HG03342 (cell line): Measurements from ENCODE around the gene EXOSC2.

Experiments
- ATAC-seq: cut with Tn5 transposase; IDR thresholded peaks from one replicate; pipeline ENCODE4 v1.9.1; 2021; ENCODE audit warnings: mild to moderate bottlenecking, moderate library complexity; ENCODE audit not compliant: unreplicated experiment

Gene EXOSC2

GRCh38 chr9:130732136-130732535 is 38.6 kb downstream of the EXOSC2 start:
- ATAC-seq: no peak

DNA sequence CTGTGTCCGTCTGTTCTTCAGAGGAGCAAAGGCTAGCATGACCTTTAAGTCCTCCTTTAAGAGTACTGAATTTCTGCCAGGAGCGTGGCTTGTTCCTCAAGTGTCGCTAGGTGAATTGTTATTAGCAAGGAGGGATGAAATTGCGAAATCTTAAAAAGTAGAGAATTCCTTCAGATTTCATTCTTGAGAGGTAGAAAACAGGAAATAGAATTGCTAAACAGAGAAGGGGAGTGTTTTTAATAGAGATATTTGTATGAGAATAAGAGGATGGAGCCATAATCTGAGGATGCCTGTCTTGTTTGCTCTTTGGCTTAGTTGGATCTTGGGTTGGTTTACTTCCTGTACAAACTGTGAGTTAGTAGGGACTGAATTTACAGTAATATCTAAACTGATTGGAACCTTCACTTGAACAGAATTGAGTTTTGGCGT is 39.2 kb downstream of the EXOSC2 start:
- no peak for ATAC-seq

GRCh38 chr9:130735566-130735965 is 42.0 kb downstream of the EXOSC2 start:
- ATAC-seq: no peak

- no peak for ATAC-seq
Observed at GRCh38 chr9:130736834-130737233, 43.3 kb downstream of the EXOSC2 start.

DNA sequence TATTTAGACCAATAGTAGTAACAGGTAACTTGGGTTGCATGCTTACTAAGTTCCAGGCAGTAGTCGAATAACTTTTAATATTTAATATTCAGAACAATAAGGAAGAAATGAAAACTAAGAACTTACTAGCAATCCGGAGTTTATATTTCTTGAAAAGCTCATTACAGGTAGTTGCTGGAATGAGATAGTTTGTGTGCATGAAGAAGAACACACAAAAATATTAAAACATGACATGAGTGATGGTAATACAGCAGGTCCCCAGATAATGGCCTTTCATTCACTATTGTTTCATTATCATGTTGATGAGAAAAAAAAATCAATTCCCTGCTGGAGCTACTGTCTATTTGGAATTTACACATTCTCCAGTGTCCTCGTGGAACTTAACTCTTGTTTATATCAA is 44.7 kb downstream of the EXOSC2 start:
- ATAC-seq: no peak

DNA sequence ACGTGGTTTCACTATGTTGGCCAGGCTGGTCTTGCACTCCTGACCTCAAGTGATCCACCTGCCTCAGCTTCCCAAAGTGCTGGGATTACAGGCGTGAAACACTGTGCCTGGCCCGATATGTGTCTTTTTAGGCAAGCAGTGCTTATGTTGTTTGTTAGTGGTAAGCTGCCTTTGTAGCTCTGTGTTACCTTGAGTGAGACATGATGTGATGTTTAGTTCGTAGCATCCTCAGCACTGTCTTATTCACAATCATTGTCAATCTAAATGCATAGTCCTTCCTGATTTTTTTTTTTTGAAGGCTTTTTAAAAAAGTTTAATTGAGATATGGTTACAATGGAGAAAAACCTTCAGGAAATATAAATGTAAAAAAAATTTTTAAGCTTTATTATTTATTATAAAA is 45.5 kb downstream of the EXOSC2 start:
- ATAC-seq: no peak

DNA sequence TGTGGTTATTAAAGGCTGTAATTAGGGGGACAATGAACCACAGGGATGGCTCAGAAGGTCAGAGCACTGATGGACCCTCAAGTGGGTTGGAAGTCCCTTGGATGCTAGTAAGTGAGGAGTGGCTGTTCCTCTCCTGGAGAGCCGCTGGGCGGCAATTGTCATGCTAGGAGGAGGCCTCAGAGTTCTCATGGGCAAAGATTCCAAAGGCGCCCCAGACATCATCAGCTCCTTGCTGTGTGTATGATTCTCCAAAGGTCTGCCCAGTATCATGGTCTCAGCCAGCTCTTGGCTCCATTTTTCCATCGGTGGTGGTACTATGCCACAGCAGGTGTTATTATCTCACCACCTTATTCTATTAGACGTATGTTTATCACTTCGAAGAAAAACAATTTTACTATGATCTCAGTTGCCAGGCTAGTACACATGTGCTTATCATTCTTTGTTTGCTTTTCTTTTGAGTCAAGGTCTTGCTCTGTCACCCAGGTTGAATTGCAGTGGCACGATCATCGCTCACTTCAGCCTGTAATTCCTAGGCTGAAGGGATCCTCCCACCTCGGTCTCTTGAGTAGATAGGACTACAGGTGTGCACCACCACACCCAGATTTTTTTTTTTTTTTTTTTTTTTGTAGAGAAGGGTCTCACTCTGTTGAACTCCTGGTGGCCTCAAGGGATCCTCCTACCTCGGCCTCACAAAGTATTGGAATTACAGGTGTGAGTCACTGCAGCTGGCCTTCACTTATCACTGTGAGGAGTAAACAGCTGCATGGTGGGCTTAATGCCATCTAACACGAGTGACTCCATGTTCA is 46.8 kb downstream of the EXOSC2 start:
- ATAC-seq: no peak

DNA sequence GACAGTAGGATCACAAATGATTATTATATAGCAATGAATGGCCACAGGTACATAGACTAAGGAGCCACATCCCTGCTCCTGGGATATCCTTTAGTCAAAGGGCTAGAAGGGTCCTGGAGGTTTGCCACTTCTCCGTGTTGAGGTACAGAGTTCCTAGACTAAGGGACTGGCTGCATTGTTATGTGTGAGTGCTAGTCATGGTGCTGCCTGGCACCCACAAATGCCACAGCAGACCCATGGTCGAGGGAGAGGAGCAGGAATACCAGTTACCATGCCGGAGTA is 47.4 kb downstream of the EXOSC2 start:
- ATAC-seq: no peak

GRCh38 chr9:130741831-130742449 is 48.4 kb downstream of the EXOSC2 start:
- ATAC-seq: no peak

DNA sequence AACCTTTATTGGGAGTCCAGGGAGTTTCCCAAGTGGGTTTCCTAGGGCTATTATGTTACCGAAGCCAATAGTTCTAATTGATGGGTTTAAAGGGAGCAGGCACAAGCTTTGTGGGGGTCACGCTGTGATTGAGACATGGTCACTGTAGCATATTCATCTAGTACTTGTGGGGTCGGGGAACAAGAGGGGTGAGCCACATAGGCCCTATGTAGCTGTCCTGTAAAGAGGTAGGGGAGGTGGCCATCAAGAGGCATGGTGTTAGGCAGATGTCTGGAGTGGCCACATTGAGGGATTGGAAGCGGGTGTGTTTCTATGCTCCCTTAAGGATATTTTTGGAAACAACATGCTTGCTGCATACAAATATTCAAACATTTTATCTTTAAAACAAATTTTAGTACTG is 50.1 kb downstream of the EXOSC2 start:
- ATAC-seq: no peak

- no peak for ATAC-seq
Observed at GRCh38 chr9:130745210-130745800, 51.7 kb downstream of the EXOSC2 start.

DNA sequence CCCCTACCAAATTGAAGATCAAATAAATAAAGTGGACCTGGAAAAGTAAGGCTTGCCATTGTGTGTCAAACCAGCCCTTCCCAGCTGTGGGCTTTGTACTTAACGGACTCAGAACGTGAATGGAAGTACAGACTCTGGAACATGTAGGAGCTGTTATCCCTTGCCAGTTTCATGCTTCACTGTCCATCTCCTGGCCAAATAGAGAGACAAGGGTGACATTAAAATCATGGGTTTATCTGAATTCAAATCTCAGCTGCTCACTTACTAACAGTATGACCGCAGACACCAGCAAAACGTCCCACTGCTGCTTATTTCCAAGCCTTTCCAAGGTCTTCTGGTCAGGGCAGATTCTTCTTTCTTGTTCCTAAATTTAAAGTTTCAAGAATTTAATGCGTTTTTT is 52.2 kb downstream of the EXOSC2 start:
- no peak for ATAC-seq

DNA sequence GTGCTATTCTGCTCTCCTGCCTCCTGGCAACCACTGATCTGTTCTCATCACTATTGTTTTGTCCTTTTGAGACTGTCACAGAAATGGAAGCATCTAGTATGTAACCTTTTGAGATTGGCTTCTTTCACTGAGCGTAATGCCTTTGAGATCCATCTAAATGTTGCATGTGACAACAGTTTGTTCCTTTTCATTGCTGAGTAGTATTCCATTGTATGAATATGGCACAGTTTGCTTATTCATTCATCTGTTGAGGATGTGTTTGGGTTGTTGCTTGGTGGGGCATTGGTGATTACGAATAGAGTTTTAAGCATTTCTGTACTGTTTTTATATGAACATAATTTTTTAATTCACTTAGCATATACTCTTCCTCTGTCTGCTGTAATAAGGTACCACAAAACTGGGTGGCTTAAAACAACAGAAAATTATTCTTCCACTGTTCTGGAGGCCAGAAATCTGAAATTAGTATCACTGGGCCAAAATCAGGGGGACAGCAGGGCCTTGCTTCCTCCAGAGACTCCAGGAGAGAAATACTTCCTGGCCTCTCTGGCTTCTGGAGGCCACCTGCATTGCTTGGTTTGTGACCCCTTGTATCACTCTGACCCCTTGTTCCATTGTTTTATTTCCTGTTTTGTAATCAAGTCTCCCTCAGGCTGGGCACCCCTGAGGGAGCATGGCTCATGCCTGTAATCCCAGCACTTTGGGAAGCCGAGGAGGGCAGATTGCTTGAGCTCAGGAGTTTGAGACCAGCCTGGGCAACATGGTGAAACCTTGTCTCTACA is 53.0 kb downstream of the EXOSC2 start:
- ATAC-seq: no peak

DNA sequence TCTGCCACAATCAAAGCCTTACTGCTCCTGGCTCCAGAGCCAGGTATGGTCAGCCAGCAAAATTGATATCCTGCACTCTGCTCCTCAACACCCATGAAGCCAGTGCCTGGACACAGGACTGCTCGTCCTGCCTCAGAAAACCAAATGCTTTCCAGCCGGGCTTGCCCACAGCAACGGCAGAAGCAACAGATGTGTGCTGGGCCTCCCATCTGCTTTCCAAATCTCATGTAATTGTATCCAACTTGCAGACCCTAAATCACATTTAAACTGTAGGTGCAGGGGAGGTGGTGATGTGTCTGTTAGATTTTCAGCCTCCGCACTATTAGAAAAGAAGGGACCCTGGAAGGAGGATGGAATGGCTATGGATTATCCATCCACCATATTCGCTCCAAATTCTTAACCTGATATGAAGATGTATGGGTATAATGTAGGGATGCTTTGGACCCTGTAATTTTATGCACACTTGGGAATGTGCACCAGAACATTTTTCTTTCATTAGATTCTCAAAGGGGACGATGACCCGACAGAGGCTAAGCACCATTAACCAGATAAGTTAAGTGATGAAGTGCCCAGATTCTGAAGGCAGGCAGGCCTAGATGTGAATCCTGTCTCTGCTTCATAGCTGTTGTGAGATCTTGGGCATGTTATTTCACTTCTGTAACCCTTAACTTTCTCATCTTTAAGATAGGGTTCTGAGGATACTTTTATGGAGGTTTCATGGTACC is 58.2 kb downstream of the EXOSC2 start:
- ATAC-seq: no peak
